Ishikawa (cell line): Measurements from ENCODE around the gene RNF214.

Experiments
- CEBPB ChIP-seq: IDR thresholded peaks from 2 replicates; pipeline ENCODE4 v1.6.1; 2012
- CREB1 ChIP-seq: IDR thresholded peaks from 2 replicates; pipeline ENCODE4 v1.6.1; 2012; ENCODE audit warnings: low read depth
- EGR1 ChIP-seq: IDR thresholded peaks from 2 replicates; pipeline ENCODE4 v1.6.1; 2012
- EP300 ChIP-seq: IDR thresholded peaks from 2 replicates; pipeline ENCODE4 v1.6.1; 2012; ENCODE audit warnings: borderline replicate concordance
- NFIC ChIP-seq: IDR thresholded peaks from 2 replicates; pipeline ENCODE4 v1.6.1; 2012
- RAD21 ChIP-seq: IDR thresholded peaks from 2 replicates; pipeline ENCODE4 v1.6.1; 2012; ENCODE audit warnings: low read depth
- TCF12 ChIP-seq: IDR thresholded peaks from 2 replicates; pipeline ENCODE4 v1.6.1; 2012; ENCODE audit warnings: low read depth
- YY1 ChIP-seq: IDR thresholded peaks from 2 replicates; pipeline ENCODE4 v1.6.1; 2012; ENCODE audit warnings: low read depth
- ZBTB7A ChIP-seq: IDR thresholded peaks from 2 replicates; pipeline ENCODE4 v1.6.1; 2012; ENCODE audit warnings: low read depth
- TF ChIP-seq, protein P1 (sequence below): IDR thresholded peaks from 2 replicates; pipeline ENCODE4 v1.6.1; 2012
- TF ChIP-seq, protein P2 (sequence below): IDR thresholded peaks from 2 replicates; pipeline ENCODE4 v1.6.1; 2012; ENCODE audit warnings: low read depth, mild to moderate bottlenecking

DNA sequence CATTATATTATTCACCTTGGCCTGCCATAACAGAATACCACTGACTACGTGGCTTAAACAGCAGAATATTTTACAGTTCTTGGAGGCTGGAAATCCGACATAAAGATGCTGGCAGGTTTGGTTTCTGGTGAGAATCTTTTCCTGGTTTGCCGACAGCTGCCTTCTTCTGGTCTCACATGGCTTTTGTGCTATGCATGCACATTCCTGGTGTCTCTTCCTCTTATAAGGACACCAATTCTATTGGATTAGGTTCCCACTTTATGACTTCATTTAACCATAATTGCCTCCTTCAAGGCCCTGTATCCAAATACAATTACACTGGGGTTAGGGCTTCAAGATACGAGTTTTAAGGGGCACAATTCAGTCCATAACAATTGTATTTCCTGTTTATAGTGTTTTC lies 17.1 kb downstream of the RNF214 start:
- no peak for TF ChIP-seq EGR1
- TF ChIP-seq RAD21: no peak
- TF ChIP-seq, protein P1, sequence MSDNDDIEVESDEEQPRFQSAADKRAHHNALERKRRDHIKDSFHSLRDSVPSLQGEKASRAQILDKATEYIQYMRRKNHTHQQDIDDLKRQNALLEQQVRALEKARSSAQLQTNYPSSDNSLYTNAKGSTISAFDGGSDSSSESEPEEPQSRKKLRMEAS: no peak
- TF ChIP-seq NFIC: no peak
- TF ChIP-seq CREB1: no peak
- TF ChIP-seq, protein P2, sequence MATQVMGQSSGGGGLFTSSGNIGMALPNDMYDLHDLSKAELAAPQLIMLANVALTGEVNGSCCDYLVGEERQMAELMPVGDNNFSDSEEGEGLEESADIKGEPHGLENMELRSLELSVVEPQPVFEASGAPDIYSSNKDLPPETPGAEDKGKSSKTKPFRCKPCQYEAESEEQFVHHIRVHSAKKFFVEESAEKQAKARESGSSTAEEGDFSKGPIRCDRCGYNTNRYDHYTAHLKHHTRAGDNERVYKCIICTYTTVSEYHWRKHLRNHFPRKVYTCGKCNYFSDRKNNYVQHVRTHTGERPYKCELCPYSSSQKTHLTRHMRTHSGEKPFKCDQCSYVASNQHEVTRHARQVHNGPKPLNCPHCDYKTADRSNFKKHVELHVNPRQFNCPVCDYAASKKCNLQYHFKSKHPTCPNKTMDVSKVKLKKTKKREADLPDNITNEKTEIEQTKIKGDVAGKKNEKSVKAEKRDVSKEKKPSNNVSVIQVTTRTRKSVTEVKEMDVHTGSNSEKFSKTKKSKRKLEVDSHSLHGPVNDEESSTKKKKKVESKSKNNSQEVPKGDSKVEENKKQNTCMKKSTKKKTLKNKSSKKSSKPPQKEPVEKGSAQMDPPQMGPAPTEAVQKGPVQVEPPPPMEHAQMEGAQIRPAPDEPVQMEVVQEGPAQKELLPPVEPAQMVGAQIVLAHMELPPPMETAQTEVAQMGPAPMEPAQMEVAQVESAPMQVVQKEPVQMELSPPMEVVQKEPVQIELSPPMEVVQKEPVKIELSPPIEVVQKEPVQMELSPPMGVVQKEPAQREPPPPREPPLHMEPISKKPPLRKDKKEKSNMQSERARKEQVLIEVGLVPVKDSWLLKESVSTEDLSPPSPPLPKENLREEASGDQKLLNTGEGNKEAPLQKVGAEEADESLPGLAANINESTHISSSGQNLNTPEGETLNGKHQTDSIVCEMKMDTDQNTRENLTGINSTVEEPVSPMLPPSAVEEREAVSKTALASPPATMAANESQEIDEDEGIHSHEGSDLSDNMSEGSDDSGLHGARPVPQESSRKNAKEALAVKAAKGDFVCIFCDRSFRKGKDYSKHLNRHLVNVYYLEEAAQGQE: no peak
- TF ChIP-seq YY1: no peak
- TF ChIP-seq ZBTB7A: no peak
- no peak for TF ChIP-seq CEBPB
- TF ChIP-seq EP300: no peak
- no peak for TF ChIP-seq TCF12
